OCI-LY1 (cell line): ENCODE data around the gene C10orf95.

Source experiments
- EZH2 ChIP-seq: fragments of 200-600 bp; sonication (generic), shearing (Covaris generic); IDR thresholded peaks from 2 replicates; pipeline ENCODE4 v1.8.0; 2017; ENCODE audit warnings: borderline replicate concordance, mixed run types, mild to moderate bottlenecking, antibody characterized with exemption, low read length, moderate library complexity, mixed read lengths
- TF ChIP-seq, protein P1 (sequence below): fragments of 200-600 bp; sonication (generic), shearing (Covaris generic); IDR thresholded peaks from 2 replicates; pipeline ENCODE4 v1.5.1; 2017; ENCODE audit warnings: mild to moderate bottlenecking, antibody characterized with exemption, low read length, moderate library complexity, mixed read lengths

DNA sequence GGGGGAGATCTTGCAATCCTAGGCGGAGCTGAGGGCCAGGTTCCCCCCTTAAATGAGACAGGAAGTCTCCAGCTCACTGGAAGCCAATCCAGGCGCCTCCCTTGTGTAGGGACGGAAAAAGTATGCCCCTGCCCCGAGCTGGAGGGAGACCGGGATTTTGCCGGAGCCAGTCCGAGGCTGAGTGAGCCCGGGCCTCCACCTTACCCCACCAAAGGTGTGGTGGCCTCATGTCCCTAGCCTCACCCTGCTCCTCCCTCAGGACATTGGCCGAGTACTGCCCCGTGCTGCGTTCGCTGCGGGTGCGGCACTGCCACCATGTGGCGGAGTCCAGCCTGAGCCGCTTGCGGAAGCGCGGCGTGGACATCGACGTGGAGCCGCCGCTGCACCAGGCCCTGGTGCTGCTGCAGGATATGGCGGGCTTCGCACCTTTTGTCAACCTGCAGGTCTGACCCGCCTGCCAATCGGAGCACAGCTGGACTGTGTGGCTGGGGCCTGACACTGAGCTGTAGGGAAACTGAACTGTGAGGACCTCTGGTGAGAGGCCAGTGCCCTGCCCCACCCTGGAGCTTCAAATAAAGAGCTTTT lies 28.7 kb downstream of the C10orf95 start:
- TF ChIP-seq, protein P1, sequence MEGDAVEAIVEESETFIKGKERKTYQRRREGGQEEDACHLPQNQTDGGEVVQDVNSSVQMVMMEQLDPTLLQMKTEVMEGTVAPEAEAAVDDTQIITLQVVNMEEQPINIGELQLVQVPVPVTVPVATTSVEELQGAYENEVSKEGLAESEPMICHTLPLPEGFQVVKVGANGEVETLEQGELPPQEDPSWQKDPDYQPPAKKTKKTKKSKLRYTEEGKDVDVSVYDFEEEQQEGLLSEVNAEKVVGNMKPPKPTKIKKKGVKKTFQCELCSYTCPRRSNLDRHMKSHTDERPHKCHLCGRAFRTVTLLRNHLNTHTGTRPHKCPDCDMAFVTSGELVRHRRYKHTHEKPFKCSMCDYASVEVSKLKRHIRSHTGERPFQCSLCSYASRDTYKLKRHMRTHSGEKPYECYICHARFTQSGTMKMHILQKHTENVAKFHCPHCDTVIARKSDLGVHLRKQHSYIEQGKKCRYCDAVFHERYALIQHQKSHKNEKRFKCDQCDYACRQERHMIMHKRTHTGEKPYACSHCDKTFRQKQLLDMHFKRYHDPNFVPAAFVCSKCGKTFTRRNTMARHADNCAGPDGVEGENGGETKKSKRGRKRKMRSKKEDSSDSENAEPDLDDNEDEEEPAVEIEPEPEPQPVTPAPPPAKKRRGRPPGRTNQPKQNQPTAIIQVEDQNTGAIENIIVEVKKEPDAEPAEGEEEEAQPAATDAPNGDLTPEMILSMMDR: peak; percentile 54
- no peak for TF ChIP-seq EZH2
